Subcutaneous adipose tissue (tissue), 4 donors: ENCODE results near the gene MAP3K5. TPM values are rescaled to one million over a fixed set of nuclear protein-coding genes. Genes with fewer than 3 reads are reported as not detected.

Experiments
- total RNA-seq, 4 donors: library from RNA; depleted of rRNA; stranded (reverse); fragments of >200 nt; gene quantifications; one replicate each; pipeline ENCODE4 v1.1.0, GENCODE V29; 2016
- TF ChIP-seq, protein P1 (sequence below): fragments of 450-650 bp; IDR thresholded peaks from one replicate; pipeline ENCODE4 v1.5.1; 2016; ENCODE audit warnings: low read depth, mild to moderate bottlenecking, control low read depth, antibody characterized with exemption, moderate library complexity

The MAP3K5 gene
- total RNA-seq, 4 donors from 2014 or later, result 20.9 to 44.0 (median 37.1) TPM

DNA sequence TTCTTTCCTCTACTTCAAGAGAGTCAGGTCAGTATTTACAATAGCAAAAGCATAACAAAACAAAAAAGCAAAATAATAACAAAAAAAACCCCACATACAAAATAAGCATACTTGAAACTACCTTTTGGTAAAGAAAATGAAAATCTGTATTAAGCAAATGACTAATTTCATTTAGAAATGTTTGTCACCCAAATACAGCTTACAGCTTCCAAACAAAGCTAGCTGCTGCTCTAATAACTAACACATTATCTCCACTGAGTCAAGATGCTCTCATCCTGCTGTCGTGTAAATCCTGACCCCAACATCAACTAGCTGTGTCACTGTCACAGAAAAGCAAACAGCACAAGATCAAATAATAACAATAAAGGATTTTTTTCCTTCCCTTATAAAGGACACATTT is 263.8 kb downstream of the MAP3K5 start:
- TF ChIP-seq, protein P1, sequence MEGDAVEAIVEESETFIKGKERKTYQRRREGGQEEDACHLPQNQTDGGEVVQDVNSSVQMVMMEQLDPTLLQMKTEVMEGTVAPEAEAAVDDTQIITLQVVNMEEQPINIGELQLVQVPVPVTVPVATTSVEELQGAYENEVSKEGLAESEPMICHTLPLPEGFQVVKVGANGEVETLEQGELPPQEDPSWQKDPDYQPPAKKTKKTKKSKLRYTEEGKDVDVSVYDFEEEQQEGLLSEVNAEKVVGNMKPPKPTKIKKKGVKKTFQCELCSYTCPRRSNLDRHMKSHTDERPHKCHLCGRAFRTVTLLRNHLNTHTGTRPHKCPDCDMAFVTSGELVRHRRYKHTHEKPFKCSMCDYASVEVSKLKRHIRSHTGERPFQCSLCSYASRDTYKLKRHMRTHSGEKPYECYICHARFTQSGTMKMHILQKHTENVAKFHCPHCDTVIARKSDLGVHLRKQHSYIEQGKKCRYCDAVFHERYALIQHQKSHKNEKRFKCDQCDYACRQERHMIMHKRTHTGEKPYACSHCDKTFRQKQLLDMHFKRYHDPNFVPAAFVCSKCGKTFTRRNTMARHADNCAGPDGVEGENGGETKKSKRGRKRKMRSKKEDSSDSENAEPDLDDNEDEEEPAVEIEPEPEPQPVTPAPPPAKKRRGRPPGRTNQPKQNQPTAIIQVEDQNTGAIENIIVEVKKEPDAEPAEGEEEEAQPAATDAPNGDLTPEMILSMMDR, result no peak

DNA sequence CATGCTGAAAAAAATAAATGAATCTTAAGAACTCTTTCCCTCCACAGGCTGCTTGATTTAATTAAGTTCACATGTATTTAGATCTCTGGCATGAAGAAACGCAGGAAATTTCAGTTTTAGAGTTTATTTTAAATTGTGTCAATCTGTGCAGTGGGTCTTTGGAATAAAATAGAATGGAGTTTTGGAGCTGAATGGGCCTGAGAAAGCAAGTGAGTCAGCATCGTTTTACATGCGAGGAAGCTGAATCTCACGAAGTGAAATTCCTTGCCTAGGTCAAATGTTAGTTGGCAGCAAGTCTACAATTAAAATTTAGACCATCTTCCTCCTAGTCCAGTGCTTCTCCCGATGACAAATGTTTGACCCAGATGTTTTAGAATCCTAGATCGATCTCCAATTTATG is 264.4 kb downstream of the MAP3K5 start:
- TF ChIP-seq, protein P1, result no peak

DNA sequence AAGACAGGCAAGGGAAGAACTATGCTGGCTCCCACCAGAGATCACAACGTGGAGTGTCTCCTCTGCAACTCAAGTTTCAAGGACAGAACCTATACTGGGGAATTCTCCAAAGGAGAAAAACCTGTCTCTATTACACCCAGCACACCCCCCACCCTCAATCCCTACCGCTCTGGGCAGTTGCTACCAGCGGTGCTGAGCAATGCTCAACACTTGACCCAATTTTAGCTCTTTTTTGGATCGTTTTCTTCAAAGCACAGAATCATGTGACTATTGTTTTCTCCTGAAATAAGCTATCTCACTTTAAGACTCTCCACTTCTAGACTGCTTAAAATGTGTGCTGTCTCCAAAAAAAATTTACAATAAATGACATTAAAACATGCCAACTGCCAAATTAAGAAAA is 265.3 kb downstream of the MAP3K5 start:
- TF ChIP-seq, protein P1, result no peak

DNA sequence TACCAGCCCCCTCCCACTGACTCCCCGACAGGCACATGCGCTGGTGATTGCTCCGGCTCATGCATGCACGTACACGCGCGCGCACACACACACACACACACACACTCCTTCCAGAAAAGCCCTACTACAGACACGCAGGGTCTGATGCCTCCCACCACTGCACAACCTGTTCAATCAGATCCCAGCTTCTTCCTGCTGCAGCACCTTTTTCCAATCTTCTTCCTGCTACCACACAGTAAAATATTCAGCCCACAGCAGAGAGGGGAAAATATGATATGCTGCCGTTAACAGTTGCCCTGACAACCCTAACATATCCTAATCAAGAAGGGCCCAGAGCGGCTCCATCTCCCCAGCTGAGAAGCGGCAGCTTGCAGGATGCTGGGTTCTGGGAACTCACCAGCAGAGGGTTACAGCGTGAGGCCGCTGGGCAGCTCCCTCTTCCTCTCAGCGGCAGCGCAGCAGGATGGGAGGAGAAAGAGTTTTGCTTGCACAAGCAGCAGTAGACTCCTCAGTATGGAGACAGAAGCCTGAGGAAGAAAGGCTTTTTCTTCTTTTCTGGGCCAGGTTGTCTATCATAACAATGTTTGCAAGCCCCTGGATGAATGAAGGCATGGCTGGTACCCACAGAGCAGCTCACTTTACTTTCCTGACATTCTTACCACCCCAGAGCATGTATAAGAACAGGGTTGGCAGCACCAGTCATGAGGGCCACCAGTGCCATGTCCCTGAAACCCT is 265.9 kb downstream of the MAP3K5 start:
- TF ChIP-seq, protein P1, result no peak

DNA sequence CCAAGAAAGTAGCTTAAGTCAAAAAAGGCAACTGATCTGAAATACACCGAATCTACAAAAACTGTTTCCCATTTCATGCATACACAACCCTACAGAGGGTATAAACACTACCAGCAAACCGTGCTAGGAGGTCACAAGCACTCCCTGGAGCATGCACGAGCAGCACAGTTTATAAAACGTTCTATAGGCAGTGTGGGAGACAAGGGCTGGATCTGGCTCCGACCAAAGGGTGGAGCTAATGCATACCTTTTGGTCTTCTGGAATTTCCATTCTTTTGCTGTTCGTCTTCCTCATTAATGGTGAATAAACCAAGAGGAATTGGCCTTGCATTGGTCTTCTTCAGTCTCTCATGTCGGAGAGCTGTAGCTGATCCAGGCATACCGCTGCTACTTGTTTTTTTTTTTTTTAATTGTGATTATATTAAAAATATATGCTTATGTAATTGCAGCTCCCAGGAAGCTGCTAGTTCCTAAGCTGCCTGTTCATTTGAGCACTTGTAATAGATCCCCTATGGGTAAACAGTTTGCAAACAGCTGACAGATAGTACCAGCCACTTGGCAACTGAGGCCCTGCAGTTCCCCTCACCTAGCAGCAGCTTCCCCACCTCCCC is 266.6 kb downstream of the MAP3K5 start:
- TF ChIP-seq, protein P1, result no peak

DNA sequence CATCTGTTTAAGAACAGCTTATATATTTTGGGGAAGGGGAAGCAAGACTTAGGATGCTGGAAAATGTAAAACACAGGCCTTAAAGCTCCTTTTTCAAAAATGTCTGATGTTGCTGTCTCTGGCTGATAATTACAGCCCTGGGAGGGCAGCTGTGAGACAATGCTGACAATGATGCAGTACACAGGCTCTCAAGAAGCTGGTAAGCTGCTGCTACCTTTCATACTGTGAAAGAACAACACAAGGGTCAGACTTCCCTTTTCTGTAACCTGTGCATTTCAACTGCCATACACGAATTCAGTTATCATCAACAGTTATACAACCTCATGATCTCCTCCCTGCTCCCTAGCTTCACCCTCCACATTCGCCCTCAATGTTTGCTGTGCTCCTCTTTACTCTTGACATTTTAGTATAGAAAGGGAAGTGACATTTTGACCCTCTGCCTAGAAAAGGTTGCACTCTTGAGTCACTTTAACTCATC is 267.3 kb downstream of the MAP3K5 start:
- TF ChIP-seq, protein P1, result no peak

DNA sequence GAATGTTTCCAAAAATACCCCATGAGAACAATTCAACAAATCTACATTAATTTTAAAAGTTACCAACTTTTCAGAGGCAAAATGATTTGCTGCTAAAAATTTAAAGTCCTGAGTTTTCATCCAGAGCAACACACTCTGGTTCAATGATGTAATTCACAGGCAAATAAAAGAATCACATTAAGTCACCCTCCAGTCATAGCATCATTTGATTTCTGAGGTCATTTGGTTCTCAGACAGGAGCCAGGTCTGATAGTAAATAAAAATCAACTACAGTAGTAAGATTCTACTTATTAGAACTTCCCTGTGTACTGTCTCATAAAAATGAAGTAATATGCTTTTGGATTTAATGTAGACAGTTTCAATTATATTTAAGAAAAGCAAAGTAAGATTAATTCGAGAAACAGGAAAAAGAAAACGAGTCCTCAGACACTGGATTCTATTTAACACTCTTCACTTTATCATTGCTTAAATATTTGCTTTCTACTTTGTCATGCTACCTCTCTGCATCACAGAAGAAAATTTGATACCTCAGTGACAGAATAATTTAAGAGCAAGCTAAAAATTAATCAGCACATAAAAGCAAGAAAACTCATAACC is 267.8 kb downstream of the MAP3K5 start:
- TF ChIP-seq, protein P1, result no peak
